Measurements from ENCODE around the gene IRF1.

IRF1 gene

GRCh38 chr5:132462856-132463745 is 27.5 kb downstream of the IRF1 start:
- in situ Hi-C loops (cut with MboI; ENCODE audit: low sequenced_read_pairs): no loop called here

- in situ Hi-C loops (cut with MboI; ENCODE audit: low sequenced_read_pairs): no loop called here
Observed at GRCh38 chr5:132462333-132462732, 28.2 kb downstream of the IRF1 start.

GRCh38 chr5:132461569-132462070 is 29.0 kb downstream of the IRF1 start:
- in situ Hi-C loops (cut with MboI; ENCODE audit: low sequenced_read_pairs): no loop called here

GRCh38 chr5:132460846-132461568 is 29.6 kb downstream of the IRF1 start:
- in situ Hi-C loops (cut with MboI; ENCODE audit: low sequenced_read_pairs): no loop called here

GRCh38 chr5:132459983-132460838 is 30.4 kb downstream of the IRF1 start:
- in situ Hi-C loops (cut with MboI; ENCODE audit: low sequenced_read_pairs): no loop called here

- in situ Hi-C loops (cut with MboI; ENCODE audit: low sequenced_read_pairs): no loop called here
Observed at GRCh38 chr5:132459031-132459982, 31.3 kb downstream of the IRF1 start.

- in situ Hi-C loops (cut with MboI; ENCODE audit: low sequenced_read_pairs): no loop called here
Observed at GRCh38 chr5:132458651-132459030, 31.9 kb downstream of the IRF1 start.

GRCh38 chr5:132458226-132458560 is 32.4 kb downstream of the IRF1 start:
- in situ Hi-C loops (cut with MboI; ENCODE audit: low sequenced_read_pairs): no loop called here

- in situ Hi-C loops (cut with MboI; ENCODE audit: low sequenced_read_pairs): no loop called here
Observed at GRCh38 chr5:132457371-132458225, 33.0 kb downstream of the IRF1 start.

- in situ Hi-C loops (cut with MboI; ENCODE audit: low sequenced_read_pairs): no loop called here
Observed at GRCh38 chr5:132456987-132457361, 33.6 kb downstream of the IRF1 start.

- in situ Hi-C loops (cut with MboI; ENCODE audit: low sequenced_read_pairs): no loop called here
Observed at GRCh38 chr5:132456296-132456986, 34.1 kb downstream of the IRF1 start.

GRCh38 chr5:132455614-132456115 is 34.9 kb downstream of the IRF1 start:
- in situ Hi-C loops (cut with MboI; ENCODE audit: low sequenced_read_pairs): no loop called here

- in situ Hi-C loops (cut with MboI; ENCODE audit: low sequenced_read_pairs): no loop called here
Observed at GRCh38 chr5:132454361-132454760, 36.2 kb downstream of the IRF1 start.

- in situ Hi-C loops (cut with MboI; ENCODE audit: low sequenced_read_pairs): no loop called here
Observed at GRCh38 chr5:132451387-132451786, 39.2 kb downstream of the IRF1 start.

- in situ Hi-C loops (cut with MboI; ENCODE audit: low sequenced_read_pairs): no loop called here
Observed at GRCh38 chr5:132449060-132449459, 41.5 kb downstream of the IRF1 start.

GRCh38 chr5:132447196-132447595 is 43.4 kb downstream of the IRF1 start:
- in situ Hi-C loops (cut with MboI; ENCODE audit: low sequenced_read_pairs): no loop called here

GRCh38 chr5:132446621-132447020 is 44.0 kb downstream of the IRF1 start:
- in situ Hi-C loops (cut with MboI; ENCODE audit: low sequenced_read_pairs): no loop called here

GRCh38 chr5:132445930-132446329 is 44.6 kb downstream of the IRF1 start:
- in situ Hi-C loops (cut with MboI; ENCODE audit: low sequenced_read_pairs): no loop called here

- in situ Hi-C loops (cut with MboI; ENCODE audit: low sequenced_read_pairs): no loop called here
Observed at GRCh38 chr5:132445640-132445923, 45.0 kb downstream of the IRF1 start.

Data from HL-60/S4 treated with retinoic acid at 250 ng/mL for 4 days and 3 days (cell line).